SK-N-SH treated with all-trans-retinoic acid at 6 μM for 48 hours (cell line): ENCODE measurements around the gene PDE1C.

ENCODE experiments used
- CSDC2 ChIP-seq: fragments of 250-450 bp; sonication (Bioruptor Pico); IDR thresholded peaks from 2 replicates; pipeline ENCODE4 v1.5.0; 2020; ENCODE audit warnings: mild to moderate bottlenecking, moderate library complexity
- GLIS3 ChIP-seq: fragments of 250-450 bp; sonication (Bioruptor Pico); IDR thresholded peaks from 2 replicates; pipeline ENCODE4 v1.5.0; 2020; ENCODE audit warnings: mild to moderate bottlenecking, moderate library complexity
- PATZ1 ChIP-seq: fragments of 250-450 bp; sonication (Bioruptor Pico); IDR thresholded peaks from 2 replicates; pipeline ENCODE4 v1.8.0; 2020; ENCODE audit warnings: mild to moderate bottlenecking, moderate library complexity, borderline replicate concordance
- POU6F1 ChIP-seq: fragments of 250-450 bp; sonication (Bioruptor Pico); IDR thresholded peaks from 2 replicates; pipeline ENCODE4 v1.8.0; 2021; ENCODE audit warnings: low read depth, mild to moderate bottlenecking, moderate library complexity, borderline replicate concordance
- RARB ChIP-seq: fragments of 250-450 bp; sonication (Bioruptor Pico); IDR thresholded peaks from 2 replicates; pipeline ENCODE4 v1.8.0; 2021; ENCODE audit warnings: mild to moderate bottlenecking, moderate library complexity

GRCh38 chr7:31850066-31850465 is 220.1 kb downstream of the PDE1C start:
- TF ChIP-seq GLIS3 (CRISPR knock-in tag) (no peak), POU6F1 (no peak), CSDC2 (CRISPR knock-in tag) (no peak), RARB (no peak), PATZ1 (no peak)
